ENCODE measurements around the gene C1orf167.
A peak's percentile ranks its signal among the peaks of the same experiment; 100 is the strongest.

The C1orf167 gene

GRCh38 chr1:11735854-11736745 lies 25.9 kb upstream of the C1orf167 start, which contains the start of gene AGTRAP:
AGTRAP (plus strand) TSS chr1:11736136; CDS start chr1:11736209, 73 bp downstream.
- peak; percentile 73 to 75 for DNase-seq (ENCODE audit: low read depth in 2 of 2, low spot score in 1 of 2)

- no peak for DNase-seq (ENCODE audit: low read depth in 2 of 2, low spot score in 1 of 2)
Observed at GRCh38 chr1:11736746-11737639, 25.0 kb upstream of the C1orf167 start.

- DNase-seq (ENCODE audit: low read depth in 2 of 2, low spot score in 1 of 2) = no peak
Observed at GRCh38 chr1:11738096-11738495, 23.9 kb upstream of the C1orf167 start.

GRCh38 chr1:11738783-11739182 lies 23.2 kb upstream of the C1orf167 start:
- no peak for DNase-seq (ENCODE audit: low read depth in 2 of 2, low spot score in 1 of 2)

- no peak for DNase-seq (ENCODE audit: low read depth in 2 of 2, low spot score in 1 of 2)
Observed at GRCh38 chr1:11740258-11741192, 21.5 kb upstream of the C1orf167 start.

GRCh38 chr1:11741482-11741881 lies 20.5 kb upstream of the C1orf167 start:
- DNase-seq (ENCODE audit: low read depth in 2 of 2, low spot score in 1 of 2) = no peak

- DNase-seq (ENCODE audit: low read depth in 2 of 2, low spot score in 1 of 2) = no peak
Observed at GRCh38 chr1:11741919-11742558, 20.0 kb upstream of the C1orf167 start.

GRCh38 chr1:11744287-11744686 lies 17.7 kb upstream of the C1orf167 start:
- no peak for DNase-seq (ENCODE audit: low read depth in 2 of 2, low spot score in 1 of 2)

GRCh38 chr1:11746092-11746491 lies 15.9 kb upstream of the C1orf167 start:
- no peak for DNase-seq (ENCODE audit: low read depth in 2 of 2, low spot score in 1 of 2)

GRCh38 chr1:11746795-11747487 lies 15.1 kb upstream of the C1orf167 start:
- no peak for DNase-seq (ENCODE audit: low read depth in 2 of 2, low spot score in 1 of 2)

GRCh38 chr1:11748294-11749202 lies 13.4 kb upstream of the C1orf167 start:
- DNase-seq (ENCODE audit: low read depth in 2 of 2, low spot score in 1 of 2) = no peak

GRCh38 chr1:11749203-11749689 lies 12.7 kb upstream of the C1orf167 start:
- DNase-seq (ENCODE audit: low read depth in 2 of 2, low spot score in 1 of 2) = no peak

- DNase-seq (ENCODE audit: low read depth in 2 of 2, low spot score in 1 of 2) = no peak
Observed at GRCh38 chr1:11749996-11750395, 12.0 kb upstream of the C1orf167 start.

- DNase-seq (ENCODE audit: low read depth in 2 of 2, low spot score in 1 of 2) = no peak
Observed at GRCh38 chr1:11751087-11751486, 10.9 kb upstream of the C1orf167 start.

- no peak for DNase-seq (ENCODE audit: low read depth in 2 of 2, low spot score in 1 of 2)
Observed at GRCh38 chr1:11752359-11753088, 9.5 kb upstream of the C1orf167 start.

GRCh38 chr1:11753555-11754208 lies 8.3 kb upstream of the C1orf167 start:
- DNase-seq (ENCODE audit: low read depth in 2 of 2, low spot score in 1 of 2) = no peak

GRCh38 chr1:11757047-11757446 lies 4.9 kb upstream of the C1orf167 start:
- no peak for DNase-seq (ENCODE audit: low read depth in 2 of 2, low spot score in 1 of 2)
